Measurements from ENCODE around the gene DDX50. TPM values are rescaled to one million over a fixed set of nuclear protein-coding genes. Genes with fewer than 3 reads are reported as not detected.
"Not testable (repeated sequence)": the region's sequence is repeated elsewhere in the genome, so short reads cannot be mapped to it uniquely, and the experiment has no call there.

Gene DDX50
- total and polyA plus RNA-seq, 8 donors = 25.8 to 71.1 (median 60.6) TPM

- Histone ChIP-seq H3K4me1 (no peaks in the 10 kb centered on the region), H3K4me3 (no peak overlapping the region), H3K27me3 (no peaks in the 10 kb centered on the region), H3K36me3 (peaks cover 0 to 84% of the 10 kb centered on the region in 2 donors), H3K27ac (no peak overlapping the region), H3K9me3 (no peaks in the 10 kb centered on the region)
- intact Hi-C loops (cut with DNase I) = no loop called here
- ATAC-seq = no peak
- no peak for DNase-seq
- no peak for TF ChIP-seq CTCF (IDR thresholded peaks at IDR 0.05)
Observed at GRCh38 chr10:68934994-68935393, 33.9 kb downstream of the DDX50 start.

DNA sequence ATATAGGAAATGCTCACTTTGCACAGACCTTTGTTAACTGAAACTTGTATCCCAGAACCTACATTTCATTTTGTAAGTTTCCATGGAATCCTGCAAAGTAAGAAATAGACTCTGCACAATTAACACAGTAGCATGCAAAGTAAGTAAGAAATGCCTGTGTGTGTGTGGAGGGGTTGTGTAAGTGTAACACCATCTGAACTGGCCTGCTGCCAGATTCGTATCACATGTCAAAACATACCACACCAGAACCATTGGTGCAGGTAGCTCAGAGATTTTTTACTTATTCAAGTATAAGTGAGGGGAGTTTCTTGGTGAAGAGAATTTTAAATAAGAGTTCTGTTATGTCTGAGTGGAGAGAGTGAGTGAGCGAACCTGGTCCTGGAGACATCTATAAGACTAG lies 37.0 kb downstream of the DDX50 start:
- DNase-seq (no peak), ATAC-seq (no peak)
- Histone ChIP-seq H3K36me3 (peaks cover 0 to 87% of the 10 kb centered on the region in 2 donors), H3K4me3 (no peak overlapping the region), H3K27ac (no peak overlapping the region), H3K9me3 (no peaks in the 10 kb centered on the region), H3K27me3 (no peaks in the 10 kb centered on the region), H3K4me1 (no peaks in the 10 kb centered on the region)
- no peak for TF ChIP-seq CTCF (IDR thresholded peaks at IDR 0.05)
- intact Hi-C loops (cut with DNase I) = no loop called here

- intact Hi-C loops (cut with DNase I) = no loop called here
- no peak overlapping the region for H3K4me3 ChIP-seq
- H3K36me3 ChIP-seq = peaks cover 0 to 90% of the 10 kb centered on the region in 2 donors
- no peaks in the 10 kb centered on the region for H3K27me3 ChIP-seq
- no peaks in the 10 kb centered on the region for H3K9me3 ChIP-seq
- no peaks in the 10 kb centered on the region for H3K4me1 ChIP-seq
- no peak overlapping the region for H3K27ac ChIP-seq
- no peak for TF ChIP-seq CTCF (IDR thresholded peaks at IDR 0.05)
- ATAC-seq (no peak), DNase-seq (no peak)
Observed at GRCh38 chr10:68938884-68939283, 37.8 kb downstream of the DDX50 start.

DNA sequence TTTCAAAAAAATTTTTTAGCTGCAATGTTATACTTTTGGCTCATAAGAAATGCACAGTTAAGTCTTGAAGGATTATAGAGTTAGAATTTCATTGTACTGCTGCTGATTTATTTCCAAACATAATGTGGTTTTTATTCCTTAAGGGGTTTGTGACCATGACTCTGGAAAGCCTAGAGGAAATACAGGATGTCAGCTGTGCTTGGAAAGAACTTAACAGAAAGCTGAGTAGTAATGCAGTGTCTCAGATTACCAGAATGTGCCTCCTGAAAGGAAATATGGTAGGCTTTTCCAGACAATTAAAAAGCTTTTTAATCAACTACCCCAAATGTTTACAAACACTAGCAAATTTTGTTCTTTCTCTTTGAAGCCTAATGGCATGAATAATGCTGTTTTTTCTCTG lies 39.8 kb downstream of the DDX50 start:
- ATAC-seq; H3K9me3 ChIP-seq; intact Hi-C loops (cut with DNase I); H3K27ac ChIP-seq; H3K27me3 ChIP-seq; H3K4me3 ChIP-seq; DNase-seq; H3K4me1 ChIP-seq: not testable (repeated sequence)
- H3K36me3 ChIP-seq = peaks cover 7 to 90% of the 10 kb centered on the region in 2 donors

GRCh38 chr10:68950598-68950997 lies 49.5 kb downstream of the DDX50 start:
- TF ChIP-seq CTCF (IDR thresholded peaks at IDR 0.05) = no peak
- DNase-seq = no peak
- peaks cover 0 to 50% of the 10 kb centered on the region in 2 donors for H3K36me3 ChIP-seq
- H3K4me1 ChIP-seq = peaks cover 0 to 8% of the 10 kb centered on the region in 2 donors
- no peak for ATAC-seq
- H3K27me3 ChIP-seq = no peaks in the 10 kb centered on the region
- no peak overlapping the region for H3K4me3 ChIP-seq
- intact Hi-C loops (cut with DNase I) = no loop called here
- H3K9me3 ChIP-seq = no peaks in the 10 kb centered on the region
- H3K27ac ChIP-seq = no peak overlapping the region

DNA sequence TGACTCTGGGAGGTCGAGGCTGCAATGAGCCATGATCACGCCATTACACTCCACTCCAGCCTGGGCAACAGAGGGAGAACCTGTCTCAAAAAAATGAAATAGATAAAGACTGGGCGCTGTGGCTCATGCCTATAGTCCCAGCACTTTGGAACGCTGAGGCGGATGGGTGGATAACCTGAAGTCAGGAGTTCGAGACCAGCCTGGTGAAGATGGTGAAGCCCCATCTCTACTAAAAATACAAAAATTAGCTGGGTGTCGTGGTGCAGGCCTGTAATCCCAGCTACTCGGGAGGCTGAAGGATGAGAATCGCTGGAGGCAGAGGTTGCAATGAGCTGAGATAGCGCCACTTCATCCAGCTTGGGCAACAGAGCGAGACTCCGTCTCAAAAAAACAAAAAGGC lies 53.8 kb downstream of the DDX50 start:
- Histone ChIP-seq H3K36me3 (peaks cover 0 to 23% of the 10 kb centered on the region in 2 donors), H3K9me3 (no peaks in the 10 kb centered on the region), H3K27ac (no peak overlapping the region), H3K4me3 (peak overlapping the region in 1 of 2 donors; percentile 99), H3K27me3 (no peaks in the 10 kb centered on the region), H3K4me1 (peaks cover 6 to 39% of the 10 kb centered on the region in 2 donors)
- no peak for DNase-seq
- no peak for TF ChIP-seq CTCF (IDR thresholded peaks at IDR 0.05)
- no peak for ATAC-seq
- intact Hi-C loops (cut with DNase I) = no loop called here

All from left lung (tissue), 10 donors.